GM20431 (cell line): ENCODE data around the gene ANP32B.
"Not testable (repeated sequence)": the region's sequence is repeated elsewhere in the genome, so short reads cannot be mapped to it uniquely, and the experiment has no call there.

Source experiments
- in situ Hi-C: fragments of 300-500 bp; cut with MseI, MboI; formaldehyde crosslinking; loops from one replicate; pipeline ENCODE4 v1.15.0; 2020; ENCODE audit warnings: low sequenced_read_pairs; ENCODE audit not compliant: unreplicated experiment

Gene ANP32B

GRCh38 chr9:97982683-97983588 is at the start of gene ANP32B:
TSS of gene ANP32B (plus strand) at chr9:97983341. CDS start at chr9:97983556, 215 bp downstream.
- in situ Hi-C loops = no loop called here

GRCh38 chr9:97934321-97935115 is 48.6 kb upstream of the ANP32B start:
- in situ Hi-C loops = no loop called here

- in situ Hi-C loops = no loop called here
Observed at GRCh38 chr9:97935276-97935675, 47.9 kb upstream of the ANP32B start.

- in situ Hi-C loops = no loop called here
Observed at GRCh38 chr9:97936998-97937397, 46.1 kb upstream of the ANP32B start.

DNA sequence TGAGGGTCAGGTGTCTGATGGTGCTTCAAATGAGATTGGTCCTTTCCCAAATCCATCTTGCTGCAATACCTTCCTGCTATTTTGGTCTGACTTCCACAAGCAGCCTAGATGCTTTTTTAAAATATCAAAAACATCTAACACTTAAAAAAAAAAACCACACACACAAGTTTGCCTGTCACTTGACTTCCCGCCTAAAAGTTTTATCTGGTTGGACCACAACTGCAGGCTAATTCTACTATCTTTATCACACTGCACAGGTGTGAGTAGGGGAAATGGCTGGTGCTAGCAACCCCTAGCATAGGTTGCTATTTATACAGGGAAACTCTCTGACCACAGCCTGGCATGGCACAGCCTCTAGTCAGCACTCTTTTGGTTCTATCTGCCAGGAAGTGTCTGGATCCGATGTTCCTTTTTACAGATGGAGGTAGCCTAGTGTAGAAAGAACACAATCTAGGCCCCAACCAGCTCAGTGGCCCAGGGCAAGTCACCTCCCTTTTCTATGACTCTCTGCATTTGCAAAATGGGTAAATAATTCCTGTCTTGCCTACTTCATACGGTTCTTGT is 45.0 kb upstream of the ANP32B start, which contains the start of gene HEMGN:
TSS of gene HEMGN (minus strand) at position 92 of the 564 bp plus-strand sequence. CDS start at position 56, 36 bp downstream.
- in situ Hi-C loops = no loop called here

GRCh38 chr9:97940233-97940632 is 42.9 kb upstream of the ANP32B start:
- in situ Hi-C loops = no loop called here

DNA sequence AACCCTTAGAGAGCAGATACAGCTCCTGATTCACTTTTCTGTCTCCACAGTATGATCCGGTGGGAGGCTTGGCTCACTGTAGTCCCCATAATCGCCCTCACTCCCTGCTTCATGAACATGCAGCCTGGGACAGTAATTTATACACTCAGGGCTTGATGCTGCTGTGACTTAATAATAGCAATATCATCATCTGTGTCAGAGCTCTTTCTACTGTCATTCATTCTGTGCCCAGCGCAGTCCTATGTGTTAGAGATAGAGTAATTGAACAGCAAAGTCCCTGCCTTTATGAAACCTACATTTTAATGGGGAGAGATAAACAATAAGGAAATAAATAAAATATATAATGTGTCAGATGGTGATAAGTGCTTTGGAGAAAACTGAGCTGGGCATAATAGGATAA is 42.4 kb upstream of the ANP32B start:
- in situ Hi-C loops = no loop called here

DNA sequence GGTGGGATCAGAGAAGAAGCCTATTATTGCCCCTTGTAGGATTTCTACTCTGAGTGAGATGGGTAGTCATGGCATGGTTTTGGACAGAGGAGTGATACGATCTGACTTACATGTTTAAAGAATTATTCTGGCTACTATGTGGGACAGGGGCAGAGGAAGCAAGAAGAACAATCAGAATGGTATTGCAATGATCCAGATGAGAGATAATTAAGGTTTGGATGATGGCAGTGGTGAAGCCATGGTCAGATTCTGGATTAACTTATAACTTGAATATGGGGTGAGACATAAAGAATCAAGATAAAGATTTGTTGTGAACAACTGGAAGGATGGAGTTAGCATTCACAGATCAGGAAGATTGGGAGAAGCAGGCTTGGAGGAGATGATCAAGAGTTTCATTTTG is 41.8 kb upstream of the ANP32B start:
- in situ Hi-C loops = no loop called here

GRCh38 chr9:97943308-97943855 is 39.8 kb upstream of the ANP32B start:
- in situ Hi-C loops = no loop called here

DNA sequence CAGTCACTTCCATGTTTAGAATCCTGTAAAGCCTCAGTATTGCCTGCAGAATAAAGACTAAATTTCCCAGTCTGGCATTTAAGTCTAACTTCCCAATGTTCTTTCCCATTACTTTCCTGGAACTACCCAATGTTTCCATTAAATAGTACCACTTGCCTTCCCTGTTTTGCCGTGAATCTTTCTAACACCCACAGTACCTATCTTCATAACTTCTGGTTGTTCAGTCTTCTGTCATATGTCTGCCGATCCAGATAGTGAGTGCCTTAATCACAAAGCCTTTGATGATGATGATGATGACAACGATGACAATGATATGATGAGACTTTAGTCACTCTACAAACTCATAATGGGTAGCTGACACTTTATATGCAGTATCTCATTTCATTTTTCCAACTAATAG is 38.5 kb upstream of the ANP32B start:
- in situ Hi-C loops = no loop called here

DNA sequence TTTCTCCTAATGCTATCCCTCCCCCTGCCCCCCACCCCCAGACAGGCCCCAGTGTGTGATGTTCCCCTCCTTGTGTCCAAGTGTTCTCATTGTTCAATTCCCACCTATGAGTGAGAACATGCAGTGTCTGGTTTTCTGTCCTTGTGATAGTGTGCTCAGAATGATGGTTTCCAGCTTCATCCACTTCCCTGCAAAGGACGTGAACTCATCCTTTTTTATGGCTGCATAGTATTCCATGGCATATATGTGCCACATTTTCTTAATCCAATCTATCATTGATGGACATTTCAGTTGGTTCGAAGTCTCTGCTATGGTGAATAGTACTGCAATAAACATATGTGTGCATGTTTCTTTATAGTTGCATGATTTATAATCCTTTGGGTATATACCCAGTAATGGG is 37.7 kb upstream of the ANP32B start:
- in situ Hi-C loops = not testable (repeated sequence)

GRCh38 chr9:97947094-97947493 is 36.0 kb upstream of the ANP32B start:
- in situ Hi-C loops = not testable (repeated sequence)

GRCh38 chr9:97950873-97951272 is 32.3 kb upstream of the ANP32B start:
- in situ Hi-C loops = not testable (repeated sequence)

DNA sequence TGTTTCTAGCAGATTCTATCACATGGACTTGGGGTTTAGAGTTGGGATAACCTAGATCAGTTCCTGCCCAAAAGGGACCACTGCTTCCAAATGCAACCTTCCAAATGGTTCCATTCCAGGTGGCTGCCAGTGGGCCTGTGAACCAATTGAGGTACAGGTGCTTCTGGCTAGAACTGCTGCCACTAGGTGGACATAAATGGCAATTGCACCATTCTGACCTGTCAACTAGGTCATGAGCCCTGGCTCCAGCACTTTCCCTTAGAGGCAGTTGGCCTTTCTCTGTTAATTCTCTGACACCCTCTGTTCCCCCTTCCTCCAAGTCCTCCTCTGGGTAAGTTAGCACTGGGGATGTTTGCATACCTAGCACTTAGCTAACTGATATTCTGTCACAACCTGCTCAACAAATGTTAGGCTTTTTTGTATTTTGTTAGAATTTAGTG is 28.6 kb upstream of the ANP32B start:
- in situ Hi-C loops = no loop called here

- in situ Hi-C loops = no loop called here
Observed at GRCh38 chr9:97956331-97956730, 26.8 kb upstream of the ANP32B start.

DNA sequence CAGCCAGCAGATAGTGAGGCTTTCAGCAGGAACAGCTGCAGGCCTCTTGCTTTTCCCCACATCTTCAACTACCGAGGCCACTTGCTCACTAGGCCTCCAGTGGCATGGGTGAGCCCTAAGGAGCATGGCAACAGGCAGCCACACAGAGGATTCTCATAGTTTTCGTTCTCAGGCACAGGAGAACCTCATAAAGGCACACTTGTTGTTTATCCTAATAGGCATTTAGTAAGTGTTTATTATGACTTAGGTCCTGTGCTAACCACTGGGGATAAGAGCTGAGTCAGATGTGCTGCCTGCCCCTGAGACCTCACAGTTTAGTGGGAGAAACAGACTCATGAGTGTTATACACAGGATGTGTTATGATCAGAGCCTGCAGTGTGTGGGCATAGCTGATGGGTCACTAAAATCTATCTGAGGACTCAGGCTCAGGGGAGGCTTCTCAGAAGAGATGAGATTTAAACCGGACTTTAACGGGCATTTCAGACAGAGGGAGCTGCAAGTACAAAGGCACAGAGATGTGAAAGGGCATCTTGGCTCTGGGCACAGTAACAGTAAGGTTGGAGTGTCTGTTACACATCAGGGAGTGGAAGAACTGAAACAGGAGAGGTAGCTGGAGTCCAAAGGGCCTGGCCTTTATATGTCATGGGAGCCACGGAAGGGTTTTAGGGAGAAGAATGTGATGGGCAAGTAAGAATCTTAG is 24.2 kb upstream of the ANP32B start:
- in situ Hi-C loops = no loop called here

GRCh38 chr9:97959585-97959984 is 23.6 kb upstream of the ANP32B start:
- in situ Hi-C loops = no loop called here

GRCh38 chr9:97960678-97961328 is 22.3 kb upstream of the ANP32B start:
- in situ Hi-C loops = loop anchor here (10.0 kb wide), 1 partner anchor 64 kb away; no protein-coding TSS in a partner anchor

- in situ Hi-C loops = loop anchor here (10.0 kb wide), 1 partner anchor 63 kb away; no protein-coding TSS in a partner anchor
Observed at GRCh38 chr9:97961361-97961760, 21.8 kb upstream of the ANP32B start.
